NCI-H128 (cell line): ENCODE data around the gene TAF11L13.

Experiments
- DNase-seq: peaks from one replicate; lab custom pipeline; 2025; ENCODE audit not compliant: unreplicated experiment; lab: John Stamatoyannopoulos, UW

The TAF11L13 gene

GRCh38 chr5:17678751-17679324 lies 47.0 kb downstream of the TAF11L13 start:
- DNase-seq, result no peak

- no peak for DNase-seq
Measured at GRCh38 chr5:17679597-17680203, 47.8 kb downstream of the TAF11L13 start.

GRCh38 chr5:17680737-17681136 lies 48.8 kb downstream of the TAF11L13 start:
- no peak for DNase-seq
